ENCODE measurements around the gene LSP1. TPM values are rescaled to one million over a fixed set of nuclear protein-coding genes. Genes with fewer than 3 reads are reported as not detected.

The LSP1 gene
- total and polyA plus RNA-seq, 12 donors = 4.0 to 1,341 (median 278) TPM

GRCh38 chr11:1933416-1934334 is 80.8 kb downstream of the LSP1 start:
- 88 to 92% (median 90%) methylated on average over 17 to 18 of the region's 18 CpGs for WGBS, 4 donors
- Histone ChIP-seq H3K4me1 (replicated peaks in 1 of 2) (peaks cover 0 to 3% of the 10 kb centered on the region in 2 donors), H3K9me3 (replicated peaks in 1 of 3) (no peaks in the 10 kb centered on the region), H3K36me3 (replicated peaks in 1 of 2) (no peaks in the 10 kb centered on the region), H3K4me3 (no peak overlapping the region), H3K27me3 (no peaks in the 10 kb centered on the region), H3K27ac (no peak overlapping the region)
- peak in 2 of 7 donors; percentile 10 to 11 for DNase-seq
- intact Hi-C loops (cut with DNase I) = loop anchor here in 1 of 2 donors (5.0 kb wide), 1 partner anchor 219 kb away; no protein-coding TSS in a partner anchor
- TF ChIP-seq, protein P1, sequence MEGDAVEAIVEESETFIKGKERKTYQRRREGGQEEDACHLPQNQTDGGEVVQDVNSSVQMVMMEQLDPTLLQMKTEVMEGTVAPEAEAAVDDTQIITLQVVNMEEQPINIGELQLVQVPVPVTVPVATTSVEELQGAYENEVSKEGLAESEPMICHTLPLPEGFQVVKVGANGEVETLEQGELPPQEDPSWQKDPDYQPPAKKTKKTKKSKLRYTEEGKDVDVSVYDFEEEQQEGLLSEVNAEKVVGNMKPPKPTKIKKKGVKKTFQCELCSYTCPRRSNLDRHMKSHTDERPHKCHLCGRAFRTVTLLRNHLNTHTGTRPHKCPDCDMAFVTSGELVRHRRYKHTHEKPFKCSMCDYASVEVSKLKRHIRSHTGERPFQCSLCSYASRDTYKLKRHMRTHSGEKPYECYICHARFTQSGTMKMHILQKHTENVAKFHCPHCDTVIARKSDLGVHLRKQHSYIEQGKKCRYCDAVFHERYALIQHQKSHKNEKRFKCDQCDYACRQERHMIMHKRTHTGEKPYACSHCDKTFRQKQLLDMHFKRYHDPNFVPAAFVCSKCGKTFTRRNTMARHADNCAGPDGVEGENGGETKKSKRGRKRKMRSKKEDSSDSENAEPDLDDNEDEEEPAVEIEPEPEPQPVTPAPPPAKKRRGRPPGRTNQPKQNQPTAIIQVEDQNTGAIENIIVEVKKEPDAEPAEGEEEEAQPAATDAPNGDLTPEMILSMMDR (IDR thresholded peaks at IDR 0.05) = no peak
- no peak for TF ChIP-seq POLR2A (IDR thresholded peaks at IDR 0.05)

DNA sequence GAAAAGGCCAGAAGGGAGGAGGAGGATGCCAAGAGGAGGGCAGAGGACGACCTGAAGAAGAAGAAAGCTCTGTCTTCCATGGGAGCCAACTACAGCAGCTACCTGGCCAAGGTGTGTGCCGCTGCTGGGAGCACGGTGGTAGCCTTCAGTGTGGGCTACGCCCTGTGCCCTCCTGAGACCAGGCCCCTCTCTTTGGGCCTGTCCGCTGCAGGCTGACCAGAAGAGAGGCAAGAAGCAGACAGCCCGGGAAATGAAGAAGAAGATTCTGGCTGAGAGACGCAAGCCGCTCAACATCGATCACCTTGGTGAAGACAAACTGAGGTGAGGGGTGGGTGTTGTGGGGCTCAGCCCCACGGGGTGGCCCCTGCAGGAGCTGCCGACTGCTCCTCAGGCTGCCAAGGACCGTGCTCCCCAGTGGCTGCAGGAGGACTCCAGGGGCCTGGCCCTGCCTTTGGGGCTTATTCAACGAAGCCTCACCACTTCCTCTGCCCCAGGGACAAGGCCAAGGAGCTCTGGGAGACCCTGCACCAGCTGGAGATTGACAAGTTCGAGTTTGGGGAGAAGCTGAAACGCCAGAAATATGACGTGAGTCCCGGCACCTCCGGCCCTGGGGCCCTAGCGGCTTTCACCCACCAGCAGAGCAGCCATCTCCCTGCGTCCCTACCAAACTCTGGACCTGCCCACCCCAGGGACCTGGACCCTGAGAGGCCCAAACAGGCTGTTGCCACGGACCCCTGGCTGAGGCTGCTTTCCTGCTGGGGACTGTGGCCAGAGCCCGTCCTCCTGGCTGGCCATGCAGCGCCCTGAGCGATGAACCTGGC is 81.7 kb downstream of the LSP1 start:
- WGBS, 4 donors = 75 to 83% (median 82%) methylated on average over 12 to 24 of the region's 24 CpGs
- no peaks in the 10 kb centered on the region for H3K9me3 ChIP-seq (replicated peaks in 1 of 3)
- H3K36me3 ChIP-seq (replicated peaks in 1 of 2) = no peaks in the 10 kb centered on the region
- H3K4me3 ChIP-seq = no peak overlapping the region
- H3K27ac ChIP-seq = no peak overlapping the region
- DNase-seq = peak in 2 of 7 donors; percentile 9 to 12
- H3K27me3 ChIP-seq = no peaks in the 10 kb centered on the region
- peaks cover 0 to 3% of the 10 kb centered on the region in 2 donors for H3K4me1 ChIP-seq (replicated peaks in 1 of 2)
- TF ChIP-seq, protein P1 (IDR thresholded peaks at IDR 0.05) = no peak
- TF ChIP-seq POLR2A (IDR thresholded peaks at IDR 0.05) = no peak
- intact Hi-C loops (cut with DNase I) = loop anchor here (1.0 to 5.0 kb wide), 2 partner anchors 20 to 218 kb away; no protein-coding TSS in a partner anchor

GRCh38 chr11:1935156-1936071 is 82.5 kb downstream of the LSP1 start:
- TF ChIP-seq, protein P1 (IDR thresholded peaks at IDR 0.05) = no peak
- no peak for TF ChIP-seq POLR2A (IDR thresholded peaks at IDR 0.05)
- Histone ChIP-seq H3K27ac (no peak overlapping the region), H3K9me3 (replicated peaks in 1 of 3) (no peaks in the 10 kb centered on the region), H3K36me3 (replicated peaks in 1 of 2) (no peaks in the 10 kb centered on the region), H3K4me1 (replicated peaks in 1 of 2) (peaks cover 0 to 3% of the 10 kb centered on the region in 2 donors), H3K27me3 (no peaks in the 10 kb centered on the region), H3K4me3 (no peak overlapping the region)
- DNase-seq = peak in 2 of 7 donors; percentile 8 to 10
- intact Hi-C loops (cut with DNase I) = loop anchor here in 1 of 2 donors (1.0 kb wide), 1 partner anchor 21 kb away; no protein-coding TSS in a partner anchor
- WGBS, 4 donors = 88 to 89% (median 89%) methylated on average over 7 to 33 of the region's 33 CpGs

Data from adrenal gland (tissue), 12 donors.